Measurements from ENCODE around the gene ROR1.
"Not testable (repeated sequence)": the region's sequence is repeated elsewhere in the genome, so short reads cannot be mapped to it uniquely, and the experiment has no call there.

GRCh38 chr1:64224236-64224635, 450.4 kb downstream of the ROR1 start:
- not testable (repeated sequence) for TF ChIP-seq POLR2AphosphoS5 (IDR thresholded peaks at IDR 0.05; ENCODE audit: borderline replicate concordance, low read depth, low read length); EZH2 (IDR thresholded peaks at IDR 0.05); FOXP2 (optimal IDR thresholded peaks at IDR 0.05; ENCODE audit: control extremely low read depth, extremely low read length, insufficient read depth)

Measured in SK-N-MC (cell line).